Measurements from ENCODE around the gene COL17A1.

The COL17A1 gene

GRCh38 chr10:104049504-104050250 is 36.0 kb downstream of the COL17A1 start:
- no peak for DNase-seq

DNA sequence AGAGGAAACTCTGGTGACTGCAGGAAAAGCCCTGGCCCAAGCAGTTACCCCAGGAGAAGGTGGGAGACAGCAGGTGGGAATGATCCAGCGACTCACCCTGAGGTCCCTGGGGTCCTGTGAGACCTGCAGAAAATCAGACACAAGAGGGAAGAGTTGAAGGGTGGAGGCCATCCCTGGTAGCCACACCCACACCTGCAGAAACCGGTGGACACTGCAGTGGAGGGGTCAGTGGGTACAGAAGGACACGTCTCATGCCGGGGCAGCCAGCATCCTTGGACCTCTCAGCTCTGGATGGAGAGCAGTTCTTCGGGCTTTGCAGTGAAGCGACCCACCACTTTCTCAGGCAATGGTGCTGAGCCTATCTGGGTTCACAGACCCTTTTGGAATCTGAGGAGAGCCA is 39.0 kb downstream of the COL17A1 start:
- no peak for DNase-seq

DNA sequence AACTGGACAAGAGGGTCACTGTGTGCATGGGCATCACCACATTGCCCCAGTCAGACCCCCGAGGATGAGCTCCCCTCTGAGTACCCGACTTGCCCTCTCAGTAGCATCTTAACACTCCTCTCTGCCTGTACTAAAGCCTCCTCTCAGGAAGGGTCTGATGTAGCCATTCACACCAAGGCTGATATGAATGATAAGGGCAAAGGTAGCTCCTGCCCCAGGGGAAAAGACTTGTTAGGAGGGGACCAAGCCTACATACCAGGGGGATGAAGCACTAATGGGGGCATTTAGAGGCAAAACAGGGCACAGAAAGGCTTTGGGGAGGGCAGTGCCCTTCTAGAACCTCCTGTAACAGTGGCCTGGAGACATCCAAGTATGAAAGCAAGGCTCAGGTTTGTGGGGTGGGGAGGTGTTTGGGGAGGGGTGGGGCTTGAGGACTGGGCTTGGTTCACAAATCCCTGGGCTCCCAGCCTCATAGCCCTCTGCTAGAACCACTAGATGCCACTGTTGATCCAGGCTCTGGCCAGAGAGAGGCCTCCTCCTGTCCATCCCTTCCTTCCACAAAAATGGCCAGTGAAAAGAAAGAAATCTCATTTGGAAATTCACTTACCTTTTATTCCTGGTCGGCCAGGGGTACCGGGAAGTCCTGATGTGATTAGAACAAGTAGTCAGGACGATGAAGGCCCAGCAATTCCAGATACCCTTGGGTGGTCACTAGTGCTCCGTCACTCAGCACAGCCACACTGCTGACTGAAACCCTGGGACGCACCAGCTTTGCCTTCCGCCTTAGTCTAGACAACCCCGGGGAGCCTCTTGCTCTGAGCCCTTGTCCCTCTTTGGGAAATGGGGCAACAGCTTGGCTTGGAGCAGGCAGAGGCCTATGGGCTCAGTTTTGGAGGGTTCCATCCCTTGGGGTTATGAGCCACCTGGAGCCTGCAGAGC is 40.3 kb downstream of the COL17A1 start:
- DNase-seq, result peak in 1 of 2 experiments; percentile 7

- no peak for DNase-seq
Observed at GRCh38 chr10:104043854-104044253, 41.8 kb downstream of the COL17A1 start.

GRCh38 chr10:104043185-104043830 is 42.4 kb downstream of the COL17A1 start:
- no peak for DNase-seq

- no peak for DNase-seq
Observed at GRCh38 chr10:104041891-104042535, 43.7 kb downstream of the COL17A1 start.

GRCh38 chr10:104040862-104041789 is 44.6 kb downstream of the COL17A1 start:
- DNase-seq, result no peak

DNA sequence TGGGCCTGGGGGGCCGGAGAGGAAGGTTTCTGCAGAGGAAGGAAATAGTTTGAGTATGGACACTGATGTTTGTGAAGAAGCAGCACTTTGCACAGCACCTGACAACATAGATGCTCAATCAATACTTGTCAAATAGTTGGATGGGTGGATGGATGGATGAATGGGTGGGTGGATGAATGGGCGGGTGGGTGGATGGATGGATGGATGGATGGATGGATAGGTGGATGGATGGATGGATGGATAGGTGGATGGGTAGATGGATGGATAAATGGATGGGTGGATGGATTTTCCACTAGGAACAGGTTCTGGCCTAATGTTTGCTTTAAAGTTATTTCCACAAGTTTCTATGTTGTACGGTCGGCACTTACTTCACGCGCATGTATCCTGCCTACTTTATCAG is 45.3 kb downstream of the COL17A1 start:
- DNase-seq, result no peak

DNA sequence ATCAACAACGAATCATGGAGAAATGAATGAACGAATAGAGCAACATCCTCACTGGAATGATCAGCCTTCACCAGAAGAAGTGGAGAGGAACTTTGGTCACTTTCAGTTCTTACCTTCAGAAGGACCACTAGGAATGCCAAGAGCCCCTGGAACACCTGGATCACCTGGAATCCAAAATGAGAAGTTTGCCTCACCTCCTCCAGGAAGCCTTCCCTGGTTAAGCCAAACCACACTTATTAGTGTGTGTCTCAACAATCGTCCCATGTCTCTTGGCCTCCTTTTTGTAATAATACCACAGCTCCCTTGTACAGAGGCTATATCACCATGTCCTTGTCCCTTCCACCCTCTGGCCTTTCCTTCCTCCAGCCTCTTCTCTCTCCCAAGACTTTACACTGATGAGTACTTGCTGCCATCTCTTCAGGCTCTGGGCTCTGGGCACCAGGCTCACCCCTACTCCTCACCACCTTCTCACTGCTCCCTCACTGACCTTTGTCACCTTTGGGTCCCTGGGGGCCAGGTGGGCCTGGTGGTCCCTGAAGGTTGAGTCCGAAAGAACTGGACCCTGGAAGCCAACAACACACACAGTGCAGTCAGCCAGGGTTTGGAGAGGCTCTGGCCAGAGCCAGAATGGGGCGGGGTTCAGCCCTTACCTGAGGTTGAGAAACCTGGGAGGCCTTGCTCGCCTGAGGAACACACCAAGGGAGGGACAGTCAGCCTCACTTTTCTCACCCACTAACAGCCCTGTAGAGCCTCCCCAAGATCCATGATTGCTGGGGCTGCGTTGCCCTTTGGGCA is 46.5 kb downstream of the COL17A1 start:
- DNase-seq, result no peak

DNA sequence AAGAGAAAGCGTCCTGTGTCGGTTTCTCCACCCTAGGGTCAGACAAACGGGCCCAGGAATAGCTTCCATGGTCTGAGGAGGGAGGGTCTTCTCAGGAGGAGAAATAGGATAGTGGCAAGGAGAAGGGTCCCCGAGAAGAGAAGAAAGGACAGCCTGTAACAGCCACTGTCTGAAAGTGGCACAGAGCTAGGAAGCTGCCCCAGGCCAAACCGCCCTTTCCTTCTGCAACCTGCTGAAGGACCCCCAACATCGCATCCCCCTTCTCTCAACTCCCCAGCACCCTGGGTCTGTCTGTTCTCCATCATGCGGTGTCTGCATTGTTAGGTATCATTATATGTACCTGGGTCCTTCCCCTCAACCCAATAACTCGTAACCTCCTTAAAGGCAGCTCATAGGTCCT is 47.1 kb downstream of the COL17A1 start:
- no peak for DNase-seq

GRCh38 chr10:104037261-104037951 is 48.3 kb downstream of the COL17A1 start:
- DNase-seq, result peak; percentile 42 to 80

- DNase-seq, result no peak
Observed at GRCh38 chr10:104036518-104037260, 49.0 kb downstream of the COL17A1 start.

DNA sequence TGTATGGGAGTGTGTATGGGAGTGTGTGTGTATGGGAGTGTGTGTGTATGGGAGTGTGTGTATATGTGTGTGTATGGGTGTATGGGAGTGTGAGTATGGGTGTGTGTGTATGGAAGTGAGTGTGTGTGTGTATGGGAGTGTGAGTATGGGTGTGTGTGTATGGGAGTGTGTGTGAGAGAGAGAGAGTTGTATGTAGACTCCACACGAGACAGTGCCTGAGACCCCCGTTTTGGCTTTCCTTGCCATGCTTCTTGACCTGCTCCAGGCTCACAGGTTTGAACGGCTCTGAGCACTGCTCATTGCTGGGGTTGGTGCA is 49.7 kb downstream of the COL17A1 start:
- DNase-seq, result no peak

DNA sequence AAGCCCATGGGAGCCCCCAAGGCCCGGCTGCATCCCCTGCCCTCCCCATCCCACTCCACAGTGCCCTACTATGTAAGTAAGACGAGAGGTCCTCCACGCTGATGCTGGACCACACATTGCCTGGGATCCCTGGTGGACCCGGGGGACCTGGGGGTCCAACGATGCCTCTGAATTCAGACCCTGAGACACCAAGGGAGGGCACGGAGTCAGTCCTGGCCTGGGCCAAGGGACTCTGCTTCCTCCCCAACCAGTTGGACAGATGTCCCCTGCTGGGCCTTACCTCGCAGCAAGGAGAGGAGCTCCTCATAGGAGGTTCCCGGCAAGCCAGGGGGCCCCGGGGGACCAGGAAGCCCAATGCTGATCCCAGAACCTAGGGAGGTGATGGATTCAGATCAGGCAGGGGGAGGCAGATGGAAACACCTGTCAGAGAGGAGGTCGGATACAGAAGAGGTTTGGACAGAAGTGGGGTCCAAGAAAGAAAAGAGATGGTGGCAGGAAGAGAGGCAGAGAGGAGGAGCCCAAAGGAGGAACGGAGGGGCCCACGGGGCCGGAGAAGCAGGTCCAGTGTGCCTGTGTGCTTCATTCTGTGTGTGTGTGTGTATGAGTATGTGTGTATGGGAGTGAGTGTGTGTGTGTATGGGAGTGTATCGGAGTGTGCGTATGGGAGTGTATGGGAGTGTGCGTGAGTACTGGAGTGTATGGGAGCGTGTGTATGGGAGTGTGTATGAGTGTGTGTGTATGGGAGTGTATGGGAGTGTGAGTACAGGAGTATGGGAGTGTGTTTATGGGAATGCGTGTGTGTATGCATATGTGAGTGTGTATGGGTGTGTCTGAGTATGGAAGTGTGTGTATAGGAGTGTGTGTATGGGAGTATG is 50.2 kb downstream of the COL17A1 start:
- DNase-seq, result no peak

DNA sequence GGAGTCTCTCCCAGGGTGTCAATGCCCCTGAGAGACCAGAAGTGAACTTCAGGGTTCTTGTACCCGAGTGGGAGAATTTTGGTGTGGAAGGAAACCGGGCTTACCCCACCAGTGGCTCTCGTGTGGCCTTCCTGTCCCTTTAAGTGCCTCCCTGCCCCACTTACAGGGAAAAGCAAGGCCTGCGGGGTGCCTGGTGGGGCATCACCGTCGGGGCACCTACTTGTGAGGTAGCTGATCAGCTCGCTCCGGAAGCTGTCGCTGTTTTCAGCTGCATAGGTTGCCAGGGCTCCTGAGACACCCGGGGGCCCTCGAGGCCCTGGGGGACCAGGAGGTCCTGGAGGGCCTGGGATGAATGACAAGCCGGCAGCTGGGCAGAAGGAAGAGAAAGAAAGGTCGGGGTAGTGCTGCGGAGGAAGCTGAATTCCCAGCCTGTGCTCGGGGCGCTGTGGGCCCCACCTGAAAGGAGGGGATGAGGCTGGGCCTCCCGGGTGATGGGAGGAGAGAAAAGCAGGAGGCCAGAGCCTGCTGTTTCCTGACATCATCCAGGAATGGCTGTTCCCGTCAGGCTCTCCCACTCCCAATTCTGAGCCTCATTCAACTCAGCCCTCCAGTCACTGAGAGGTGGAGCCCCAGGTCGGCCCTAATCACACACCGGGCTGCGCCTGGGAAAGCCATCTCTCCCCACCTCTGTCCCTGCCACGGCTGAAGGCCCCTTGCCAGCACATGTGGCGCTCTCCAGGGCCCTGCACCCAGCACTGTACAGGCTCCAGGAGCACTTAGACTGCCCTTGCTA is 51.1 kb downstream of the COL17A1 start:
- DNase-seq, result no peak

DNA sequence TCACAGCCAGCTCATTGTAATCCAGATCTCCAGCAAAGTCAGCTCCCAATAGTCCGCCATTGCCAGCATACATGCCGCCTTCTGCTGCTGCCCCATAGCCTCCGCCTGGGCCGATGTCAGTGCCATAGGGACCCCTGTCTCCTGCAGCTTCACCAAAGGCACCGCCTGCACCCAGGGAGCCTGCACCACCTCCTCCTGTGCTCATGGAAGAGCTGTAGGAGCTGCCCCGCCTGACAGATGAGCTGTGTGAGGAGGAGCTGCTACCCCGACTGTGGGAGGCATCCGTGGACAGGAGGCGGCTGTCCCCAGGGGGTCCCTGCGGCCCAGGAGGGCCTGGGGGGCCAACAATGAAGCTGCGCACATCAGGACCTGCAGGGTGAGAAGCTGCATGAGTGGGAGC is 51.7 kb downstream of the COL17A1 start:
- no peak for DNase-seq

DNA sequence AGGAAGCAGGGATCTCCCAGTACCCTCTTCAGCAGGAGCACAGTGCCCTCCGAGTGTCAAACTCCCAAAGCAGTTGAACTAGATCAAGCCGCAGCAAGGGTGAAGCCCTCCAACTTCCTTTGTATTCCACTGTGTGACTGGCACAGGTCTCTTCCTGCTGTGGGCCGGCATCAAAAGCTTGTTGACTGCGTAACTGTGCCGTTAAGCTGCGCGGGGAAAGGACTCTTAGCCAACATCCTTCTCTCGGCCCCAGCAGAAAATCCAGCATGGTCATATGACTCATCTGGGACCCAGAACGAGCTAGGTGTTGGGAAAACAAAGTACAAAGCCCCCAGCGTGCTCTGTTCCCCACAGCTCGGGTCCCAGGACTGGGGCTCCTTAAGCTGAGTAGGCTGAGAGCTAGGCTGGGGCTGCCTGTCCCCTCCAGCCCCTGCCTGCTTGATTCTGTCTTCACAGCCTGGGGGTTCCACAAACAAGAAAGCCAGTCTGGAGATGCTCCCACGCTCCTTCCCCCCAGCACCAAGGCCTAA is 52.2 kb downstream of the COL17A1 start:
- DNase-seq, result no peak
